DND-41 (cell line): ENCODE measurements around the gene BMPER.

Experiments
- EZH2 ChIP-seq: IDR thresholded peaks from 3 replicates; pipeline ENCODE4 v1.6.1; 2012; ENCODE audit warnings: borderline replicate concordance, low read depth, mild to moderate bottlenecking, moderate library complexity, low read length, inconsistent platforms; ENCODE audit not compliant: severe bottlenecking
- TF ChIP-seq, protein P1 (sequence below): IDR thresholded peaks from 2 replicates; pipeline ENCODE4 v1.5.1; 2012; ENCODE audit warnings: borderline replicate concordance, low read length, moderate library complexity, mild to moderate bottlenecking; ENCODE audit not compliant: poor library complexity, severe bottlenecking; ENCODE audit errors: extremely low read depth

DNA sequence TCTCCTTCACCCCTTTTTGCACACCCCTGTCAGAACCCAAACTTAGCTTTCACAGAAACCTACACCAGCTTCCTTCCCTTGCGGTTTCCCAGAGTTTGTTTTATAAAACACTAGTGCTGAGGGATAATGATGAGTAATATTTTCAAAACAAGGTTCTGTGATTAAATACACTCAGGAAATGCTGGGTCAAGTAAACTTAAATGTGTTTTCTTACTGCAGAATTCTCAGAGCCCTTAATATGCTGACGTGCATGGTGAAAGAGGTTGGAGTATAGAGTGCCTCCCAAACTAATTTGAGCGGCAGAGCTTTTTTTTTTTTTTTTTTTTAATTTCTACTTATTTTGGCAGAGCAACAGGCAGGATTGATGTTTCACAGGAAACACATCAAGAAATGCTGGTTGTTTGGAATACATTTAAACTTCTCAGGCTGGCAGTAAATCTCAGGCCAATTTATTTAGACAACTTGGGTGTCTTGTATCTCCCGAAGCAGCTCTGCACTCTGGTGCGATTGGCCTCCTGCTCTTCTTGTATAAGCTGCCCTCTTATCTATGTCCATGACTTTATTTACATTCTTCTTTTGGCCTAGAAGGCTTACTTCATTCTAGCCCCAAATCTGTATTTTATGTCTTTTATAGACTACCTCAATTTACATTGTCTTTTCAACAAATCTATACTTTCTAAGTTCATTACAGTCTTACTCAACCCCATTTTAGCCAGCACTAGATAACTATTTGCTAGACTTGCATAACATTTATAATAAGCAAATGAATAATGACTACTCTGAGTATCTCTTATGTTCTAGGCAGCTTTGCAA, 165.4 kb downstream of the BMPER start:
- TF ChIP-seq, protein P1, sequence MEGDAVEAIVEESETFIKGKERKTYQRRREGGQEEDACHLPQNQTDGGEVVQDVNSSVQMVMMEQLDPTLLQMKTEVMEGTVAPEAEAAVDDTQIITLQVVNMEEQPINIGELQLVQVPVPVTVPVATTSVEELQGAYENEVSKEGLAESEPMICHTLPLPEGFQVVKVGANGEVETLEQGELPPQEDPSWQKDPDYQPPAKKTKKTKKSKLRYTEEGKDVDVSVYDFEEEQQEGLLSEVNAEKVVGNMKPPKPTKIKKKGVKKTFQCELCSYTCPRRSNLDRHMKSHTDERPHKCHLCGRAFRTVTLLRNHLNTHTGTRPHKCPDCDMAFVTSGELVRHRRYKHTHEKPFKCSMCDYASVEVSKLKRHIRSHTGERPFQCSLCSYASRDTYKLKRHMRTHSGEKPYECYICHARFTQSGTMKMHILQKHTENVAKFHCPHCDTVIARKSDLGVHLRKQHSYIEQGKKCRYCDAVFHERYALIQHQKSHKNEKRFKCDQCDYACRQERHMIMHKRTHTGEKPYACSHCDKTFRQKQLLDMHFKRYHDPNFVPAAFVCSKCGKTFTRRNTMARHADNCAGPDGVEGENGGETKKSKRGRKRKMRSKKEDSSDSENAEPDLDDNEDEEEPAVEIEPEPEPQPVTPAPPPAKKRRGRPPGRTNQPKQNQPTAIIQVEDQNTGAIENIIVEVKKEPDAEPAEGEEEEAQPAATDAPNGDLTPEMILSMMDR, result no peak
- no peak for TF ChIP-seq EZH2
